Measurements from ENCODE around the gene OR7C1. TPM values are rescaled to one million over a fixed set of nuclear protein-coding genes. Genes with fewer than 3 reads are reported as not detected.

Gene OR7C1
- total and polyA plus RNA-seq, 10 of the 15 experiments (the other 5 are each of a cell fraction or from before 2014, with no cell fraction given), result 0.04 to 0.06 TPM; not detected in 8

DNA sequence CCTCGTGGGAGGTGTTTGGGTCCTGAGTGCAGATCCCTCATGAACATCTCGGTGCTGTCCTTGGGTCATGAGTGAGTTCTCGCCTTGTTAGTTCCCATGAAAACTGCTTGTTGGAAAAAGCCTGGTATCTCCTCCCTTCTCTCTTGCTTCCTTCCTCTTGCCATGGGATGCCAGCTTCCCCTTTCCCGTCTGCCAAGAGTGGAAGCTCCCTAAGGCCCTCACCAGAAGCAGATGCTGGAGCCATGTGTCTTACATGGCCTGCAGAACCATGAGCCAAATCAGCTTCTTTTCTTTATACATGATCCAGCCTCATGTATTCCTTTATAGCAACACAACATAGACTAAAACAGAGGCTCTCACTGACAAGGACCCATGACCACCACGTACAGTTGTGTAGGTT is 64.8 kb downstream of the OR7C1 start (continued):
- TF ChIP-seq, protein P1, sequence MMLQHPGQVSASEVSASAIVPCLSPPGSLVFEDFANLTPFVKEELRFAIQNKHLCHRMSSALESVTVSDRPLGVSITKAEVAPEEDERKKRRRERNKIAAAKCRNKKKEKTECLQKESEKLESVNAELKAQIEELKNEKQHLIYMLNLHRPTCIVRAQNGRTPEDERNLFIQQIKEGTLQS (IDR thresholded peaks at IDR 0.05; ENCODE audit: borderline replicate concordance, extremely low read depth, low read depth, low read length), result no peak

DNA sequence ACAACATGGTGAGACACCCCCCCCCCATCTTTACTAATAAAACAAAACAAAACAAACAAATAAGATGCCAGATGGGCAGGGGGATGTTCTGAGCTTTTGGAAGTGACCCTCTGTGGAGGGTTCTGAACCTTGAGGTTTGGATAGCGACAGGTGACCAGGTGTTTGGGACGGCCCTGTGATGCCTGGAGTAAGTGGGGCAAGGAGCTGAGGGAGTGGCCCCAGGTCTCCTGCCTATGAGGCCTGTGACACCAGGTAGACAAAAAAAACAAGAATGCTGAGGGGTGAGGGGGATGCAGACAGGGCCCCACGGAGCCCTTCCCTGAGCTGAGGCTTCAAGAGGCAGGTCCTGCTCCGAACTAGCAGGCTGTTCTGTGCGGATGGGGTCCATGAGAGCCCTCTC is 65.8 kb downstream of the OR7C1 start:
- H3K4me2 ChIP-seq (ENCODE audit: control insufficient read depth, insufficient read depth), result no peak overlapping the region
- H3K4me1 ChIP-seq (ENCODE audit: control insufficient read depth, insufficient read depth, low read length), result no peaks in the 10 kb centered on the region
- ChIA-PET SMC1A (ENCODE audit: uncharacterized antibody, unreplicated experiment) (no interaction called here), RAD21 (ENCODE audit: unreplicated experiment) (no interaction called here), POLR2A (no interaction called here), CTCF (no interaction called here)
- no peak overlapping the region for H3K27ac ChIP-seq (ENCODE audit: control insufficient read depth, insufficient read depth)
- FAIRE-seq (no peak), DNase-seq (ENCODE audit: low read depth, low spot score) (no peak), ATAC-seq (no peak)
- intact Hi-C loops (cut with micrococcal nuclease; ENCODE audit: unreplicated experiment) (no loop called here), in situ Hi-C loops (cut with MboI) (loop anchor here (5.0 kb wide), 1 partner anchor 372 kb away; no protein-coding TSS in a partner anchor)
- no peak overlapping the region for H3K9ac ChIP-seq (ENCODE audit: control insufficient read depth, insufficient read depth, low read length)
- no peak overlapping the region for H2AFZ ChIP-seq (ENCODE audit: control insufficient read depth, low read depth, low read length)
- H3K9me3 ChIP-seq (replicated peaks; ENCODE audit: control insufficient read depth, insufficient read depth, low read length), result no peaks in the 10 kb centered on the region
- BruUV-seq (replicated peaks), result no TSS peak
- TF ChIP-seq IKZF2 (IDR thresholded peaks at IDR 0.05), result no peak
- no peak for TF ChIP-seq BRCA1 (IDR thresholded peaks at IDR 0.05; ENCODE audit: low read depth, low read length)
- TF ChIP-seq SIX5 (IDR thresholded peaks at IDR 0.05; ENCODE audit: low read depth, low read length, severe bottlenecking), result no peak
- TF ChIP-seq FOXK2 (IDR thresholded peaks at IDR 0.05), result no peak
- TF ChIP-seq EP300 (IDR thresholded peaks at IDR 0.05; ENCODE audit: borderline replicate concordance in 1 of 2, control insufficient read depth in 1 of 2, low read depth in 2 of 2, low read length in 2 of 2), result no peak
- no peak for TF ChIP-seq NR2C2 (IDR thresholded peaks at IDR 0.05; ENCODE audit: borderline replicate concordance, control insufficient read depth, insufficient read length, low read depth)
- TF ChIP-seq RAD21 (IDR thresholded peaks at IDR 0.05; ENCODE audit: insufficient read depth, low read depth, low read length), result no peak
- TF ChIP-seq, protein P2, sequence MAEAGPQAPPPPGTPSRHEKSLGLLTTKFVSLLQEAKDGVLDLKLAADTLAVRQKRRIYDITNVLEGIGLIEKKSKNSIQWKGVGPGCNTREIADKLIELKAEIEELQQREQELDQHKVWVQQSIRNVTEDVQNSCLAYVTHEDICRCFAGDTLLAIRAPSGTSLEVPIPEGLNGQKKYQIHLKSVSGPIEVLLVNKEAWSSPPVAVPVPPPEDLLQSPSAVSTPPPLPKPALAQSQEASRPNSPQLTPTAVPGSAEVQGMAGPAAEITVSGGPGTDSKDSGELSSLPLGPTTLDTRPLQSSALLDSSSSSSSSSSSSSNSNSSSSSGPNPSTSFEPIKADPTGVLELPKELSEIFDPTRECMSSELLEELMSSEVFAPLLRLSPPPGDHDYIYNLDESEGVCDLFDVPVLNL (IDR thresholded peaks at IDR 0.05; ENCODE audit: low read depth, low read length), result no peak
- no peak for TF ChIP-seq SIN3A (IDR thresholded peaks at IDR 0.05; ENCODE audit: low read depth, low read length)
- no peaks in the 10 kb centered on the region for H3K79me2 ChIP-seq (ENCODE audit: control insufficient read depth, insufficient read depth, low read length)
- no peak overlapping the region for H3K4me3 ChIP-seq
- H4K20me1 ChIP-seq (ENCODE audit: control insufficient read depth, insufficient read depth), result no peaks in the 10 kb centered on the region
- 44% methylated on average over 4 of the region's 5 CpGs for WGBS (ENCODE audit: insufficient coverage, insufficient replicate concordance, low lambda C conversion rate, missing lambda C conversion rate)
- no peaks in the 10 kb centered on the region; a peak in 1 of 4 replicates for H3K36me3 ChIP-seq (ENCODE audit: control insufficient read depth in 2 of 2, insufficient read depth in 2 of 2, low read length in 1 of 2)
- H3K27me3 ChIP-seq (replicated peaks in 1 of 2; ENCODE audit: control insufficient read depth in 2 of 2, insufficient read depth in 2 of 2, low read length in 1 of 2), result no peaks in the 10 kb centered on the region

Measured in GM12878 (cell line).